HEK293 (cell line): ENCODE results near the gene POFUT2.

Experiments
- CTCF ChIA-PET: fragments of 350-600 bp; formaldehyde crosslinking; extraction: SDS; loops from one replicate; lab custom pipeline; 2021; ENCODE audit warnings: antibody characterized with exemption; lab: Yijun Ruan, JAX
- POLR2A ChIA-PET: fragments of 300-600 bp; formaldehyde crosslinking; extraction: SDS; loops from one replicate; lab custom pipeline; 2020; ENCODE audit warnings: antibody characterized with exemption, inconsistent platforms; lab: Yijun Ruan, JAX
- H3K27ac ChIP-seq: fragments of 200-500 bp; sonication (Bioruptor generic); 2 replicates; pipeline ENCODE4 v1.5.1; 2014; ENCODE audit warnings: low read depth, low read length, control low read depth, inconsistent platforms; ENCODE audit errors: extremely low read depth
- H3K36me3 ChIP-seq, 2 experiments: fragments of 200-500 bp in 1 of 2; sonication (Bioruptor generic) in 1 of 2; 1 replicate in 1 of 2; 2 replicates in 1 of 2; pipeline ENCODE4 v1.5.1; 2014 to 2017; ENCODE audit warnings: inconsistent platforms in 2 of 2, low read length in 2 of 2; ENCODE audit not compliant: control insufficient read depth in 2 of 2, insufficient read depth in 1 of 2
- H3K4me1 ChIP-seq: fragments of 200-500 bp; sonication (Bioruptor generic); 2 replicates; pipeline ENCODE4 v1.5.1; 2014; ENCODE audit warnings: mild to moderate bottlenecking, low read length, inconsistent platforms; ENCODE audit not compliant: control insufficient read depth, insufficient read depth
- H3K4me3 ChIP-seq: 2 replicates; pipeline ENCODE4 v1.5.1; 2011; ENCODE audit warnings: low read depth, mild to moderate bottlenecking, control low read depth, low read length, moderate library complexity
- H3K9me3 ChIP-seq: fragments of 200-500 bp; sonication (Bioruptor generic); 2 replicates; pipeline ENCODE4 v1.5.1; 2014; ENCODE audit warnings: low read depth, low read length, inconsistent platforms; ENCODE audit not compliant: control insufficient read depth, insufficient read depth
- HOXD13 ChIP-seq: sonication (generic); formaldehyde crosslinking; IDR thresholded peaks from 2 replicates; pipeline ENCODE4 v1.8.0; 2022; ENCODE audit warnings: missing genetic modification reagents, borderline replicate concordance
- OVOL3 ChIP-seq: fragments of 450-650 bp; formaldehyde crosslinking; IDR thresholded peaks from 2 replicates; pipeline ENCODE4 v1.5.1; 2016; ENCODE audit warnings: missing biosample characterization, missing genetic modification characterization
- SCRT2 ChIP-seq: fragments of 450-650 bp; formaldehyde crosslinking; IDR thresholded peaks from 2 replicates; pipeline ENCODE4 v1.5.1; 2016; ENCODE audit warnings: missing biosample characterization, missing genetic modification characterization
- ZFP41 ChIP-seq: fragments of 450-650 bp; formaldehyde crosslinking; IDR thresholded peaks from 2 replicates; pipeline ENCODE4 v1.5.1; 2016; ENCODE audit warnings: missing biosample characterization, missing genetic modification characterization, borderline replicate concordance
- ZFP69B ChIP-seq: fragments of 450-650 bp; formaldehyde crosslinking; IDR thresholded peaks from 2 replicates; pipeline ENCODE4 v1.5.1; 2016; ENCODE audit warnings: missing biosample characterization, missing genetic modification characterization
- ZIC2 ChIP-seq: fragments of 450-650 bp; formaldehyde crosslinking; IDR thresholded peaks from 2 replicates; pipeline ENCODE4 v1.5.1; 2016; ENCODE audit warnings: missing biosample characterization, missing genetic modification characterization
- ZNF169 ChIP-seq: fragments of 450-650 bp; formaldehyde crosslinking; IDR thresholded peaks from 2 replicates; pipeline ENCODE4 v1.5.1; 2016; ENCODE audit warnings: missing biosample characterization, missing genetic modification characterization
- ZNF335 ChIP-seq: fragments of 450-650 bp; formaldehyde crosslinking; conservative IDR thresholded peaks from 2 replicates; pipeline ENCODE4 v1.5.1; 2016; ENCODE audit warnings: missing biosample characterization, missing genetic modification characterization
- ZNF433 ChIP-seq: fragments of 450-650 bp; formaldehyde crosslinking; IDR thresholded peaks from 2 replicates; pipeline ENCODE4 v1.5.1; 2016; ENCODE audit warnings: missing biosample characterization, missing genetic modification characterization, low read depth
- ZNF473 ChIP-seq: fragments of 450-650 bp; formaldehyde crosslinking; IDR thresholded peaks from 2 replicates; pipeline ENCODE4 v1.5.1; 2017; ENCODE audit warnings: missing biosample characterization, missing genetic modification characterization
- ZNF544 ChIP-seq: fragments of 450-650 bp; formaldehyde crosslinking; IDR thresholded peaks from 2 replicates; pipeline ENCODE4 v1.5.0; 2017; ENCODE audit warnings: missing biosample characterization, missing genetic modification characterization
- ZNF596 ChIP-seq: fragments of 450-650 bp; IDR thresholded peaks from 2 replicates; pipeline ENCODE4 v1.5.0; 2018; ENCODE audit warnings: missing biosample characterization, mild to moderate bottlenecking, missing genetic modification characterization, moderate library complexity
- ZNF747 ChIP-seq: fragments of 450-650 bp; formaldehyde crosslinking; IDR thresholded peaks from 2 replicates; pipeline ENCODE4 v1.5.1; 2016; ENCODE audit warnings: missing biosample characterization, missing genetic modification characterization
- TF ChIP-seq, protein P1 (sequence below): fragments of 450-650 bp; formaldehyde crosslinking; IDR thresholded peaks from 2 replicates; pipeline ENCODE4 v1.5.1; 2016; ENCODE audit warnings: missing biosample characterization, missing genetic modification characterization
- TF ChIP-seq, protein P2 (sequence below): fragments of 450-650 bp; formaldehyde crosslinking; IDR thresholded peaks from 2 replicates; pipeline ENCODE4 v1.5.1; 2017; ENCODE audit warnings: missing biosample characterization, missing genetic modification characterization
- TF ChIP-seq, protein P3 (sequence below): fragments of 450-650 bp; formaldehyde crosslinking; IDR thresholded peaks from 2 replicates; pipeline ENCODE4 v1.5.1; 2017; ENCODE audit warnings: missing biosample characterization, missing genetic modification characterization
- TF ChIP-seq, protein P4 (sequence below): fragments of 450-650 bp; formaldehyde crosslinking; IDR thresholded peaks from 2 replicates; pipeline ENCODE4 v1.5.1; 2016; ENCODE audit warnings: missing biosample characterization, missing genetic modification characterization
- TF ChIP-seq, protein P5 (sequence below): fragments of 450-650 bp; formaldehyde crosslinking; IDR thresholded peaks from 2 replicates; pipeline ENCODE4 v1.5.1; 2016; ENCODE audit warnings: missing biosample characterization, missing genetic modification characterization
- TF ChIP-seq, protein P6 (sequence below): fragments of 450-650 bp; formaldehyde crosslinking; IDR thresholded peaks from 2 replicates; pipeline ENCODE4 v1.5.1; 2016; ENCODE audit warnings: missing biosample characterization, missing genetic modification characterization
- TF ChIP-seq, protein P7 (sequence below): fragments of 450-650 bp; formaldehyde crosslinking; IDR thresholded peaks from 2 replicates; pipeline ENCODE4 v1.5.1; 2016; ENCODE audit warnings: missing biosample characterization, missing genetic modification characterization
- TF ChIP-seq, protein P8 (sequence below): fragments of 450-650 bp; formaldehyde crosslinking; IDR thresholded peaks from 2 replicates; pipeline ENCODE4 v1.5.1; 2017; ENCODE audit warnings: missing biosample characterization, missing genetic modification characterization

POFUT2 gene

DNA sequence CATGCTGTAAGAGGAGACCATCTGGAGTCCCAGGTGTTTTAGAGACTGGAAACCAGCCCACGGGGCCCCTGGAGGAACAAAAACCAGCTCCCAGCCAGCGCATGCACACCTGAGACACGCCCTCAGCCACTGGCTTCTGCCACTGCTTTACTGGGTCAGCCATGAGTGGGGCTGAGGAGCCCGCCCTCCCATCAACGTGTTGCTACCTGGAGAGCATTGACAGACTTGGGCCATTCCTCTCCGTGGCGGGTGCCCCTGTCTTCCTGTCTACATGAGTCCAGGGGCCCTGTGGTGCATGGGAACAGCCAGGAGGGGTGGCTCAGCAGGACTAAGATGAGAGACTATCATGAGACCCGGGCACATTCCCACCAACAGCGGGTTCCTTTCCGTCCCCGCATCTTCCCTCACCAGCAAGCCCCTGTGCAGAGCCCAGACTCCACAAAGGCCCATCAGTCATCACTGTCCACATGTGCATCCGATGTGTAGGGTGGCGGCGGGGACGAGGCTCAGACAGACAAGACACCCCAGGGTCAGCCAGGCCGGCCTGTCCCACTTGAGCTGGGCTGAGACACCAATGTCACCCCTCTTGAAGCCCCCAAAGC, 45.4 kb upstream of the POFUT2 start:
- CTCF ChIA-PET = no interaction called here

DNA sequence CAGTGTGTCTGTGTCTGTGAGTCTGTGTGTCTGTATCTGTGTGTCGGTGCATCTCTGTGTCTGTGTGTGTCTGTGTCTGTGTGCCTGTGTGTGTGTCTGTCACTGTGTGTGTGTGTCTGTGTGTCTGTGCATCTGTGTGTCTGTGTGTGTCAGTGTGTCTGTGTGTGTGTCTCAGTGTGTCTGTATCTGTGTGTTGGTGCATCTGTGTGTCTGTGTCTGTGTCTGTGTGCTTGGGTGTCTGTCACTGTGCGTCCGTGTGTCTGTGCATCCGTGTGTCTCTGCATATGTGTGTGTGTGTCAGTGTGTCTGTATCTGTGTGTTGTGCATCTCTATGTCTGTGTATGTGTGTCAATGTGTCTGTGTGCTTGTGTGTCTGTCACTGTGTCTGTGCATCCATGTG, 44.7 kb upstream of the POFUT2 start:
- ChIA-PET POLR2A (no interaction called here), CTCF (no interaction called here)
- Histone ChIP-seq H3K4me1 (peaks cover 4% of the 10 kb centered on the region; the same call in 1 of the 2 replicates), H3K9me3 (no peaks in the 10 kb centered on the region), H3K36me3 (no peaks in the 10 kb centered on the region), H3K4me3 (no peak overlapping the region), H3K27ac (no peak overlapping the region)
- TF ChIP-seq ZNF473 (tag by site-specific recombination) (peak; percentile 70; the same call in 1 of the 2 replicates), HOXD13 (CRISPR knock-in tag) (0 out of 2 replicates have a peak, but pooled peaks have one; percentile 39), ZNF169 (tag by site-specific recombination) (no peak), ZFP41 (tag by site-specific recombination) (peak; percentile 78; the same call in 1 of the 2 replicates)
- TF ChIP-seq, protein P1, sequence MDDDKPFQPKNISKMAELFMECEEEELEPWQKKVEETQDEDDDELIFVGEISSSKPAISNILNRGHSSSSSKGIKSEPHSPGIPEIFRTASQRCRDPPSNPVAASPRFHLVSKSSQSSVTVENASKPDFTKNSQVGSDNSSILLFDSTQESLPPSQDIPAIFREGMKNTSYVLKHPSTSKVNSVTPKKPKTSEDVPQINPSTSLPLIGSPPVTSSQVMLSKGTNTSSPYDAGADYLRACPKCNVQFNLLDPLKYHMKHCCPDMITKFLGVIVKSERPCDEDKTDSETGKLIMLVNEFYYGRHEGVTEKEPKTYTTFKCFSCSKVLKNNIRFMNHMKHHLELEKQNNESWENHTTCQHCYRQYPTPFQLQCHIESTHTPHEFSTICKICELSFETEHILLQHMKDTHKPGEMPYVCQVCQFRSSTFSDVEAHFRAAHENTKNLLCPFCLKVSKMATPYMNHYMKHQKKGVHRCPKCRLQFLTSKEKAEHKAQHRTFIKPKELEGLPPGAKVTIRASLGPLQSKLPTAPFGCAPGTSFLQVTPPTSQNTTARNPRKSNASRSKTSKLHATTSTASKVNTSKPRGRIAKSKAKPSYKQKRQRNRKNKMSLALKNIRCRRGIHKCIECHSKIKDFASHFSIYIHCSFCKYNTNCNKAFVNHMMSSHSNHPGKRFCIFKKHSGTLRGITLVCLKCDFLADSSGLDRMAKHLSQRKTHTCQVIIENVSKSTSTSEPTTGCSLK = 0 out of 2 replicates have a peak, but pooled peaks have one; percentile 57
- TF ChIP-seq, protein P2, sequence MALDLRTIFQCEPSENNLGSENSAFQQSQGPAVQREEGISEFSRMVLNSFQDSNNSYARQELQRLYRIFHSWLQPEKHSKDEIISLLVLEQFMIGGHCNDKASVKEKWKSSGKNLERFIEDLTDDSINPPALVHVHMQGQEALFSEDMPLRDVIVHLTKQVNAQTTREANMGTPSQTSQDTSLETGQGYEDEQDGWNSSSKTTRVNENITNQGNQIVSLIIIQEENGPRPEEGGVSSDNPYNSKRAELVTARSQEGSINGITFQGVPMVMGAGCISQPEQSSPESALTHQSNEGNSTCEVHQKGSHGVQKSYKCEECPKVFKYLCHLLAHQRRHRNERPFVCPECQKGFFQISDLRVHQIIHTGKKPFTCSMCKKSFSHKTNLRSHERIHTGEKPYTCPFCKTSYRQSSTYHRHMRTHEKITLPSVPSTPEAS (tag by site-specific recombination) = peak; percentile 93

More for the DNA sequence above, 45.4 kb upstream of the POFUT2 start:
- POLR2A ChIA-PET = interaction anchor here (1.4 kb wide), 1 partner anchor 11 kb away, joined by 3 read pairs; no protein-coding TSS in a partner anchor
- TF ChIP-seq ZNF335 (tag by site-specific recombination) (no peak), ZNF747 (tag by site-specific recombination) (no peak), SCRT2 (tag by site-specific recombination) (peak; percentile 41; the same call in 1 of the 2 replicates), ZFP69B (tag by site-specific recombination) (no peak), ZNF596 (tag by site-specific recombination) (no peak), OVOL3 (no peak), ZIC2 (tag by site-specific recombination) (peak; percentile 61), ZNF433 (tag by site-specific recombination) (no peak), ZNF544 (tag by site-specific recombination) (0 out of 2 replicates have a peak, but pooled peaks have one; percentile 19)
- TF ChIP-seq, protein P3, sequence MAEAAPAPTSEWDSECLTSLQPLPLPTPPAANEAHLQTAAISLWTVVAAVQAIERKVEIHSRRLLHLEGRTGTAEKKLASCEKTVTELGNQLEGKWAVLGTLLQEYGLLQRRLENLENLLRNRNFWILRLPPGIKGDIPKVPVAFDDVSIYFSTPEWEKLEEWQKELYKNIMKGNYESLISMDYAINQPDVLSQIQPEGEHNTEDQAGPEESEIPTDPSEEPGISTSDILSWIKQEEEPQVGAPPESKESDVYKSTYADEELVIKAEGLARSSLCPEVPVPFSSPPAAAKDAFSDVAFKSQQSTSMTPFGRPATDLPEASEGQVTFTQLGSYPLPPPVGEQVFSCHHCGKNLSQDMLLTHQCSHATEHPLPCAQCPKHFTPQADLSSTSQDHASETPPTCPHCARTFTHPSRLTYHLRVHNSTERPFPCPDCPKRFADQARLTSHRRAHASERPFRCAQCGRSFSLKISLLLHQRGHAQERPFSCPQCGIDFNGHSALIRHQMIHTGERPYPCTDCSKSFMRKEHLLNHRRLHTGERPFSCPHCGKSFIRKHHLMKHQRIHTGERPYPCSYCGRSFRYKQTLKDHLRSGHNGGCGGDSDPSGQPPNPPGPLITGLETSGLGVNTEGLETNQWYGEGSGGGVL = no peak
- TF ChIP-seq, protein P4, sequence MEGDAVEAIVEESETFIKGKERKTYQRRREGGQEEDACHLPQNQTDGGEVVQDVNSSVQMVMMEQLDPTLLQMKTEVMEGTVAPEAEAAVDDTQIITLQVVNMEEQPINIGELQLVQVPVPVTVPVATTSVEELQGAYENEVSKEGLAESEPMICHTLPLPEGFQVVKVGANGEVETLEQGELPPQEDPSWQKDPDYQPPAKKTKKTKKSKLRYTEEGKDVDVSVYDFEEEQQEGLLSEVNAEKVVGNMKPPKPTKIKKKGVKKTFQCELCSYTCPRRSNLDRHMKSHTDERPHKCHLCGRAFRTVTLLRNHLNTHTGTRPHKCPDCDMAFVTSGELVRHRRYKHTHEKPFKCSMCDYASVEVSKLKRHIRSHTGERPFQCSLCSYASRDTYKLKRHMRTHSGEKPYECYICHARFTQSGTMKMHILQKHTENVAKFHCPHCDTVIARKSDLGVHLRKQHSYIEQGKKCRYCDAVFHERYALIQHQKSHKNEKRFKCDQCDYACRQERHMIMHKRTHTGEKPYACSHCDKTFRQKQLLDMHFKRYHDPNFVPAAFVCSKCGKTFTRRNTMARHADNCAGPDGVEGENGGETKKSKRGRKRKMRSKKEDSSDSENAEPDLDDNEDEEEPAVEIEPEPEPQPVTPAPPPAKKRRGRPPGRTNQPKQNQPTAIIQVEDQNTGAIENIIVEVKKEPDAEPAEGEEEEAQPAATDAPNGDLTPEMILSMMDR (tag by site-specific recombination) = no peak
- TF ChIP-seq, protein P5, sequence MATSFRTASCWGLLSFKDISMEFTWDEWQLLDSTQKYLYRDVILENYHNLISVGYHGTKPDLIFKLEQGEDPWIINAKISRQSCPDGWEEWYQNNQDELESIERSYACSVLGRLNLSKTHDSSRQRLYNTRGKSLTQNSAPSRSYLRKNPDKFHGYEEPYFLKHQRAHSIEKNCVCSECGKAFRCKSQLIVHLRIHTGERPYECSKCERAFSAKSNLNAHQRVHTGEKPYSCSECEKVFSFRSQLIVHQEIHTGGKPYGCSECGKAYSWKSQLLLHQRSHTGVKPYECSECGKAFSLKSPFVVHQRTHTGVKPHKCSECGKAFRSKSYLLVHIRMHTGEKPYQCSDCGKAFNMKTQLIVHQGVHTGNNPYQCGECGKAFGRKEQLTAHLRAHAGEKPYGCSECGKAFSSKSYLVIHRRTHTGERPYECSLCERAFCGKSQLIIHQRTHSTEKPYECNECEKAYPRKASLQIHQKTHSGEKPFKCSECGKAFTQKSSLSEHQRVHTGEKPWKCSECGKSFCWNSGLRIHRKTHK (tag by site-specific recombination) = no peak
- TF ChIP-seq, protein P6, sequence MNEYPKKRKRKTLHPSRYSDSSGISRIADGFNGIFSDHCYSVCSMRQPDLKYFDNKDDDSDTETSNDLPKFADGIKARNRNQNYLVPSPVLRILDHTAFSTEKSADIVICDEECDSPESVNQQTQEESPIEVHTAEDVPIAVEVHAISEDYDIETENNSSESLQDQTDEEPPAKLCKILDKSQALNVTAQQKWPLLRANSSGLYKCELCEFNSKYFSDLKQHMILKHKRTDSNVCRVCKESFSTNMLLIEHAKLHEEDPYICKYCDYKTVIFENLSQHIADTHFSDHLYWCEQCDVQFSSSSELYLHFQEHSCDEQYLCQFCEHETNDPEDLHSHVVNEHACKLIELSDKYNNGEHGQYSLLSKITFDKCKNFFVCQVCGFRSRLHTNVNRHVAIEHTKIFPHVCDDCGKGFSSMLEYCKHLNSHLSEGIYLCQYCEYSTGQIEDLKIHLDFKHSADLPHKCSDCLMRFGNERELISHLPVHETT (tag by site-specific recombination) = no peak
- TF ChIP-seq, protein P7, sequence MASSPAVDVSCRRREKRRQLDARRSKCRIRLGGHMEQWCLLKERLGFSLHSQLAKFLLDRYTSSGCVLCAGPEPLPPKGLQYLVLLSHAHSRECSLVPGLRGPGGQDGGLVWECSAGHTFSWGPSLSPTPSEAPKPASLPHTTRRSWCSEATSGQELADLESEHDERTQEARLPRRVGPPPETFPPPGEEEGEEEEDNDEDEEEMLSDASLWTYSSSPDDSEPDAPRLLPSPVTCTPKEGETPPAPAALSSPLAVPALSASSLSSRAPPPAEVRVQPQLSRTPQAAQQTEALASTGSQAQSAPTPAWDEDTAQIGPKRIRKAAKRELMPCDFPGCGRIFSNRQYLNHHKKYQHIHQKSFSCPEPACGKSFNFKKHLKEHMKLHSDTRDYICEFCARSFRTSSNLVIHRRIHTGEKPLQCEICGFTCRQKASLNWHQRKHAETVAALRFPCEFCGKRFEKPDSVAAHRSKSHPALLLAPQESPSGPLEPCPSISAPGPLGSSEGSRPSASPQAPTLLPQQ (tag by site-specific recombination) = no peak
- TF ChIP-seq, protein P8, sequence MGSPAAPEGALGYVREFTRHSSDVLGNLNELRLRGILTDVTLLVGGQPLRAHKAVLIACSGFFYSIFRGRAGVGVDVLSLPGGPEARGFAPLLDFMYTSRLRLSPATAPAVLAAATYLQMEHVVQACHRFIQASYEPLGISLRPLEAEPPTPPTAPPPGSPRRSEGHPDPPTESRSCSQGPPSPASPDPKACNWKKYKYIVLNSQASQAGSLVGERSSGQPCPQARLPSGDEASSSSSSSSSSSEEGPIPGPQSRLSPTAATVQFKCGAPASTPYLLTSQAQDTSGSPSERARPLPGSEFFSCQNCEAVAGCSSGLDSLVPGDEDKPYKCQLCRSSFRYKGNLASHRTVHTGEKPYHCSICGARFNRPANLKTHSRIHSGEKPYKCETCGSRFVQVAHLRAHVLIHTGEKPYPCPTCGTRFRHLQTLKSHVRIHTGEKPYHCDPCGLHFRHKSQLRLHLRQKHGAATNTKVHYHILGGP = no peak
- Histone ChIP-seq H3K27ac (no peak overlapping the region), H3K4me3 (no peak overlapping the region), H3K36me3 (no peaks in the 10 kb centered on the region), H3K9me3 (no peaks in the 10 kb centered on the region), H3K4me1 (peaks cover 4% of the 10 kb centered on the region; the same call in 1 of the 2 replicates)
